GM12865 (cell line): ENCODE data around the gene DIS3L2.
A peak's percentile ranks its signal among the peaks of the same experiment; 100 is the strongest.

ENCODE experiments used
- DNase-seq: peaks from one replicate; pipeline ENCODE4 v3.0.0; 2010; ENCODE audit warnings: low read depth
- H3K4me3 ChIP-seq: 2 replicates; pipeline ENCODE4 v1.5.1; 2011; ENCODE audit warnings: mild to moderate bottlenecking, low read depth, low read length, control low read depth
- CTCF ChIP-seq: IDR thresholded peaks from 2 replicates; pipeline ENCODE4 v1.5.1; 2011; ENCODE audit warnings: low read length, control low read depth, low read depth, inconsistent platforms; ENCODE audit not compliant: insufficient read depth; ENCODE audit errors: missing control alignments

DIS3L2 gene

GRCh38 chr2:231925303-231926179, 36.0 kb upstream of the DIS3L2 start:
- TF ChIP-seq CTCF = peak; percentile 84
- peak; percentile 86 for DNase-seq
- peak overlapping the region; percentile 30 for H3K4me3 ChIP-seq

GRCh38 chr2:231926180-231926741, 35.3 kb upstream of the DIS3L2 start, which contains the start of gene NPPC:
NPPC (minus strand) TSS chr2:231926396; CDS start chr2:231926249, 147 bp downstream.
- peak within 1 kb of the TSS; percentile 30 for H3K4me3 ChIP-seq
- peak; percentile 73 for DNase-seq
- TF ChIP-seq CTCF = peak; percentile 41

GRCh38 chr2:231926761-231927565, 34.5 kb upstream of the DIS3L2 start:
- peak; percentile 4 for TF ChIP-seq CTCF
- H3K4me3 ChIP-seq = no peak overlapping the region
- DNase-seq = peak; percentile 31

GRCh38 chr2:231927566-231927890, 34.0 kb upstream of the DIS3L2 start:
- no peak for DNase-seq
- no peak for TF ChIP-seq CTCF
- no peak overlapping the region for H3K4me3 ChIP-seq

GRCh38 chr2:231928481-231928880, 33.0 kb upstream of the DIS3L2 start:
- DNase-seq = no peak
- H3K4me3 ChIP-seq = no peak overlapping the region
- no peak for TF ChIP-seq CTCF

- no peak overlapping the region for H3K4me3 ChIP-seq
- DNase-seq = no peak
- TF ChIP-seq CTCF = no peak
These were observed 32.4 kb upstream of the DIS3L2 start for GRCh38 chr2:231928901-231929725.
